Duodenal mucosa (tissue), 2 donors: Measurements from ENCODE around the gene STARD7.
"Not testable (repeated sequence)": the region's sequence is repeated elsewhere in the genome, so short reads cannot be mapped to it uniquely, and the experiment has no call there.

ENCODE experiments used
- H3K27ac ChIP-seq: one replicate; pipeline ENCODE4 v1.7.0; 2013; ENCODE audit warnings: low read depth, low read length
- H3K27me3 ChIP-seq, 2 donors: one replicate each; pipeline ENCODE4 v1.7.0; 2013; ENCODE audit warnings: low read length in 2 of 2, control low read depth in 1 of 2; ENCODE audit not compliant: insufficient read depth in 2 of 2, control insufficient read depth in 1 of 2
- H3K36me3 ChIP-seq, 2 donors: one replicate each; pipeline ENCODE4 v1.7.0; 2013; ENCODE audit warnings: low read length in 2 of 2, control low read depth in 1 of 2; ENCODE audit not compliant: insufficient read depth in 2 of 2, control insufficient read depth in 1 of 2
- H3K4me1 ChIP-seq, 2 donors: one replicate each; pipeline ENCODE4 v1.7.0; 2013; ENCODE audit warnings: low read length in 2 of 2, control low read depth in 1 of 2; ENCODE audit not compliant: insufficient read depth in 2 of 2, control insufficient read depth in 1 of 2
- H3K4me3 ChIP-seq, 2 donors: one replicate each; pipeline ENCODE4 v1.7.0; 2013; ENCODE audit warnings: low read length in 2 of 2, low read depth in 1 of 2
- H3K9ac ChIP-seq, 2 donors: one replicate each; pipeline ENCODE4 v1.7.0; 2013; ENCODE audit warnings: low read length in 2 of 2, low read depth in 1 of 2
- H3K9me3 ChIP-seq, 2 donors: one replicate each; pipeline ENCODE4 v1.7.0; 2013; ENCODE audit warnings: low read length in 2 of 2, control low read depth in 1 of 2; ENCODE audit not compliant: control insufficient read depth in 1 of 2

The STARD7 gene

GRCh38 chr2:96145036-96145847 is 63.4 kb downstream of the STARD7 start, which contains the start of gene DUSP2:
Gene DUSP2 (minus strand): TSS chr2:96145440. CDS start chr2:96145354, 86 bp downstream.
- Histone ChIP-seq H3K9me3 (no peaks in the 10 kb centered on the region), H3K27ac (peak within 1 kb of the TSS; percentile 61), H3K4me1 (peaks cover 22 to 46% of the 10 kb centered on the region in 2 donors), H3K27me3 (no peaks in the 10 kb centered on the region), H3K36me3 (no peaks in the 10 kb centered on the region), H3K4me3 (peak within 1 kb of the TSS; percentile 61 to 70), H3K9ac (peak within 1 kb of the TSS; percentile 47 to 59)

- Histone ChIP-seq H3K27ac (no peak overlapping the region), H3K4me1 (peaks cover 22 to 46% of the 10 kb centered on the region in 2 donors)
Measured at GRCh38 chr2:96144481-96145035, 64.1 kb downstream of the STARD7 start.

GRCh38 chr2:96143848-96144480 is 64.7 kb downstream of the STARD7 start:
- no peak overlapping the region for H3K27ac ChIP-seq
- H3K4me3 ChIP-seq, result peak overlapping the region; percentile 61 to 70
- H3K36me3 ChIP-seq, result no peaks in the 10 kb centered on the region
- H3K9me3 ChIP-seq, result no peaks in the 10 kb centered on the region
- H3K9ac ChIP-seq, result peak overlapping the region; percentile 6 to 59
- peaks cover 26 to 44% of the 10 kb centered on the region in 2 donors for H3K4me1 ChIP-seq
- H3K27me3 ChIP-seq, result no peaks in the 10 kb centered on the region

More at GRCh38 chr2:96144481-96145035, 64.1 kb downstream of the STARD7 start:
- Histone ChIP-seq H3K36me3 (no peaks in the 10 kb centered on the region), H3K4me3 (peak overlapping the region; percentile 61 to 70), H3K27me3 (no peaks in the 10 kb centered on the region), H3K9ac (peak overlapping the region; percentile 43 to 59), H3K9me3 (no peaks in the 10 kb centered on the region)

- Histone ChIP-seq H3K4me3 (no peak overlapping the region), H3K9ac (no peak overlapping the region), H3K27me3 (no peaks in the 10 kb centered on the region), H3K36me3 (no peaks in the 10 kb centered on the region), H3K4me1 (peaks cover 29 to 38% of the 10 kb centered on the region in 2 donors), H3K27ac (no peak overlapping the region), H3K9me3 (no peaks in the 10 kb centered on the region)
Measured at GRCh38 chr2:96143231-96143847, 65.3 kb downstream of the STARD7 start.

GRCh38 chr2:96142217-96143113 is 66.2 kb downstream of the STARD7 start:
- Histone ChIP-seq H3K36me3 (no peaks in the 10 kb centered on the region), H3K27ac (no peak overlapping the region), H3K9me3 (no peaks in the 10 kb centered on the region), H3K4me1 (peaks cover 26 to 34% of the 10 kb centered on the region in 2 donors), H3K27me3 (no peaks in the 10 kb centered on the region), H3K4me3 (no peak overlapping the region), H3K9ac (no peak overlapping the region)

- H3K27ac ChIP-seq, H3K27me3 ChIP-seq, H3K36me3 ChIP-seq: not testable (repeated sequence)
Measured at GRCh38 chr2:96141624-96141967, 67.0 kb downstream of the STARD7 start.

GRCh38 chr2:96140941-96141623 is 67.5 kb downstream of the STARD7 start:
- H3K9me3 ChIP-seq, result no peaks in the 10 kb centered on the region
- H3K27me3 ChIP-seq, result no peaks in the 10 kb centered on the region
- H3K9ac ChIP-seq, result no peak overlapping the region
- peaks cover 18 to 22% of the 10 kb centered on the region in 2 donors for H3K4me1 ChIP-seq
- H3K4me3 ChIP-seq, result no peak overlapping the region
- no peak overlapping the region for H3K27ac ChIP-seq
- H3K36me3 ChIP-seq, result no peaks in the 10 kb centered on the region

More at GRCh38 chr2:96141624-96141967, 67.0 kb downstream of the STARD7 start:
- not testable (repeated sequence) for H3K4me3 ChIP-seq, H3K9ac ChIP-seq, H3K9me3 ChIP-seq
- peaks cover 20 to 26% of the 10 kb centered on the region in 2 donors for H3K4me1 ChIP-seq

GRCh38 chr2:96139181-96139758 is 69.4 kb downstream of the STARD7 start:
- no peak overlapping the region for H3K27ac ChIP-seq
- H3K4me1 ChIP-seq, result peaks cover 13 to 14% of the 10 kb centered on the region in 2 donors
- peak overlapping the region in 1 of 2 donors; percentile 44 for H3K9ac ChIP-seq
- no peaks in the 10 kb centered on the region for H3K27me3 ChIP-seq
- no peaks in the 10 kb centered on the region for H3K9me3 ChIP-seq
- H3K36me3 ChIP-seq, result no peaks in the 10 kb centered on the region
- H3K4me3 ChIP-seq, result no peak overlapping the region
